Trophoblast cell (in vitro differentiated cells and primary cell): ENCODE results near the gene PTGER2.

Source experiments
- DNase-seq, 2 donors: peaks; one replicate each; pipeline ENCODE4 v3.0.0-alpha.2; 2016
- H2AFZ ChIP-seq: 2 replicates; pipeline ENCODE4 v1.6.1; 2013; ENCODE audit warnings: low read length, moderate library complexity, mild to moderate bottlenecking; ENCODE audit not compliant: insufficient read depth, poor library complexity
- H2AK5ac ChIP-seq: 2 replicates; pipeline ENCODE4 v1.6.1; 2013; ENCODE audit warnings: mild to moderate bottlenecking, low read length
- H2BK120ac ChIP-seq: 2 replicates; pipeline ENCODE4 v1.6.1; 2013; ENCODE audit warnings: low read length, mild to moderate bottlenecking, moderate library complexity; ENCODE audit not compliant: insufficient read depth, poor library complexity
- H2BK12ac ChIP-seq: 2 replicates; pipeline ENCODE4 v1.6.1; 2013; ENCODE audit warnings: mild to moderate bottlenecking, low read length, moderate library complexity
- H2BK5ac ChIP-seq: 2 replicates; pipeline ENCODE4 v1.6.1; 2013; ENCODE audit warnings: low read length, low read depth, moderate library complexity, mild to moderate bottlenecking; ENCODE audit not compliant: poor library complexity
- H3K14ac ChIP-seq: 2 replicates; pipeline ENCODE4 v1.6.1; 2013; ENCODE audit warnings: mild to moderate bottlenecking, low read length
- H3K18ac ChIP-seq: 2 replicates; pipeline ENCODE4 v1.6.1; 2013; ENCODE audit warnings: mild to moderate bottlenecking, low read length
- H3K23ac ChIP-seq: 2 replicates; pipeline ENCODE4 v1.6.1; 2013; ENCODE audit warnings: low read length
- H3K27ac ChIP-seq: 2 replicates; pipeline ENCODE4 v1.5.1; 2013; ENCODE audit warnings: low read depth, mild to moderate bottlenecking, inconsistent platforms, low read length, moderate library complexity
- H3K27me3 ChIP-seq: 2 replicates; pipeline ENCODE4 v1.6.1; 2013; ENCODE audit warnings: inconsistent platforms, mild to moderate bottlenecking, low read length, moderate library complexity; ENCODE audit not compliant: insufficient read depth
- H3K36me3 ChIP-seq, 2 experiments: 1 replicate in 1 of 2; 2 replicates in 1 of 2; pipeline ENCODE4 v1.6.1; 2013; ENCODE audit warnings: low read length in 2 of 2, mild to moderate bottlenecking in 2 of 2, moderate library complexity in 1 of 2; ENCODE audit not compliant: insufficient read depth in 2 of 2, control insufficient read depth in 1 of 2
- H3K4ac ChIP-seq: 2 replicates; pipeline ENCODE4 v1.6.1; 2013; ENCODE audit warnings: low read depth, mild to moderate bottlenecking, low read length, moderate library complexity
- H3K4me1 ChIP-seq, 2 experiments: 1 replicate in 1 of 2; 2 replicates in 1 of 2; pipeline ENCODE4 v1.6.1; 2013; ENCODE audit warnings: low read length in 2 of 2, mild to moderate bottlenecking in 2 of 2, moderate library complexity in 1 of 2; ENCODE audit not compliant: insufficient read depth in 2 of 2, control insufficient read depth in 1 of 2
- H3K4me2 ChIP-seq: 2 replicates; pipeline ENCODE4 v1.6.1; 2013; ENCODE audit warnings: inconsistent platforms, mild to moderate bottlenecking, low read length, moderate library complexity
- H3K4me3 ChIP-seq: 2 replicates; pipeline ENCODE4 v1.5.1; 2013; ENCODE audit warnings: mild to moderate bottlenecking, low read depth, low read length, inconsistent platforms
- H3K79me1 ChIP-seq: one replicate; pipeline ENCODE4 v1.6.1; 2013; ENCODE audit warnings: low read length
- H3K79me2 ChIP-seq: 2 replicates; pipeline ENCODE4 v1.6.1; 2013; ENCODE audit warnings: low read length, mild to moderate bottlenecking; ENCODE audit not compliant: control insufficient read depth, insufficient read depth, poor library complexity
- H3K9ac ChIP-seq: 2 replicates; pipeline ENCODE4 v1.6.1; 2013; ENCODE audit warnings: mild to moderate bottlenecking, low read length
- H3K9me3 ChIP-seq: 2 replicates; pipeline ENCODE4 v1.6.1; 2013; ENCODE audit warnings: low read depth, mild to moderate bottlenecking, control low read depth, inconsistent platforms, low read length; ENCODE audit not compliant: insufficient read depth
- H4K12ac ChIP-seq: 2 replicates; pipeline ENCODE4 v1.6.1; 2013; ENCODE audit warnings: low read depth, mild to moderate bottlenecking, low read length, moderate library complexity
- H4K8ac ChIP-seq: 2 replicates; pipeline ENCODE4 v1.6.1; 2013; ENCODE audit warnings: low read depth, mild to moderate bottlenecking, low read length, moderate library complexity
- H4K91ac ChIP-seq: one replicate; pipeline ENCODE4 v1.6.1; 2013; ENCODE audit warnings: low read depth, mild to moderate bottlenecking, low read length, moderate library complexity
- WGBS: extraction: QIAGEN DNeasy Blood & Tissue Kit; methylation state at CpG from one replicate; pipeline ENCODE4 v1.1.7; 2013; ENCODE audit warnings: missing lambda C conversion rate; ENCODE audit not compliant: insufficient read length, insufficient coverage; ENCODE audit errors: extremely low coverage; 5-methylcytosine and 5-hydroxymethylcytosine counted together

PTGER2 gene

DNA sequence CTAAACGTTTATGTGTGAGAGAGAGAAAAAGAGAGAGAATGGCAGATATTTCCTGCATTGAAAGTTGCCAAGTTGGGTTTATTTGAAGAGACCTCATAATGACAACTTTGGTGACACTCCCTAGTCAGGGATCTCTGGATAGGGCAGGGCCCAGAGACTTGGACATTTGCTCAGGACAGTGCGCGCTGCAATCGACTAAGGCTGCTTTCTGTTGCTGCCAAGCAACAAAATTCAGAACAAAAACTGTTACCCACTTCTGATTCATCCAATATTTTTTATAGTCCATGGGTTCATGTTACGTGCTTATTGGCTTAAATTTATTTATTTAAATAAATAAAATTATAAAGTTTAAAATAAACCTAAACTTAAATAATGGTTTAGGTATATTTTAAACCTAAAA, 34.2 kb downstream of the PTGER2 start:
- Histone ChIP-seq H2BK12ac (no peak overlapping the region), H3K36me3 (no peaks in the 10 kb centered on the region), H3K79me1 (no peaks in the 10 kb centered on the region), H3K23ac (no peak overlapping the region), H3K27ac (no peak overlapping the region), H2AFZ (no peak overlapping the region), H4K91ac (no peak overlapping the region), H3K27me3 (no peaks in the 10 kb centered on the region), H3K79me2 (no peaks in the 10 kb centered on the region), H2BK120ac (no peak overlapping the region), H2BK5ac (no peak overlapping the region), H3K14ac (no peak overlapping the region), H3K18ac (no peak overlapping the region), H3K9ac (no peak overlapping the region), H4K12ac (no peak overlapping the region), H4K8ac (no peak overlapping the region), H3K4ac (no peak overlapping the region), H3K9me3 (no peaks in the 10 kb centered on the region), H3K4me1 (no peaks in the 10 kb centered on the region), H3K4me3 (no peak overlapping the region), H2AK5ac (no peak overlapping the region), H3K4me2 (no peak overlapping the region)
- DNase-seq, result no peak
- WGBS, result no CpG with 5 or more reads among the region's 5 CpGs

DNA sequence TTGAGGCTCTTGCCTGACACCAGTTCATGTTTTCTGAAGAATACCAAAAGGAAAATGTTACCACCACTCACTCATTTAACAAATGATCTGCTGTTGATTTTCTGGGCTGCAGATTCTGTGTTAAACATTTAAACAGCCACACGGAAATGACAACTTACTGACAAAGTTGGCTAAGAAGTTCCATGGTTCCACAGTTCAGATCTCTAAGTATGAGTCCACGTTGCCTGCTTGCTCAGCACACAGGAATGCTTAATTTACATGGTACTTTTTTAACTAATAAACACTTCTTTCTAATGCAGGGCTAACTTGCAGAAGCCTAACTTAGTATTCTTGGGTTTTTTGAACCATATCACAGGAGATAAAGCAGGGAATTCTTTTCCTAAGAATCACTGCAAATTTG, 34.7 kb downstream of the PTGER2 start:
- no peak overlapping the region for H2AFZ ChIP-seq
- H2AK5ac ChIP-seq, result no peak overlapping the region
- H3K23ac ChIP-seq, result no peak overlapping the region
- H4K12ac ChIP-seq, result no peak overlapping the region
- H3K27me3 ChIP-seq, result no peaks in the 10 kb centered on the region
- no peaks in the 10 kb centered on the region for H3K79me2 ChIP-seq
- H3K14ac ChIP-seq, result no peak overlapping the region
- H3K36me3 ChIP-seq, result no peaks in the 10 kb centered on the region
- H2BK5ac ChIP-seq, result no peak overlapping the region
- H3K4ac ChIP-seq, result no peak overlapping the region
- H2BK12ac ChIP-seq, result no peak overlapping the region
- H4K8ac ChIP-seq, result no peak overlapping the region
- H2BK120ac ChIP-seq, result no peak overlapping the region
- no peak overlapping the region for H3K4me2 ChIP-seq
- H3K9ac ChIP-seq, result no peak overlapping the region
- no peak overlapping the region for H3K18ac ChIP-seq
- peak in 1 of 2 donors; percentile 17 for DNase-seq
- H3K9me3 ChIP-seq, result no peaks in the 10 kb centered on the region
- H4K91ac ChIP-seq, result no peak overlapping the region
- H3K4me1 ChIP-seq, result no peaks in the 10 kb centered on the region
- H3K27ac ChIP-seq, result no peak overlapping the region
- H3K79me1 ChIP-seq, result no peaks in the 10 kb centered on the region
- no CpG with 5 or more reads among the region's 2 CpGs for WGBS
- H3K4me3 ChIP-seq, result no peak overlapping the region

DNA sequence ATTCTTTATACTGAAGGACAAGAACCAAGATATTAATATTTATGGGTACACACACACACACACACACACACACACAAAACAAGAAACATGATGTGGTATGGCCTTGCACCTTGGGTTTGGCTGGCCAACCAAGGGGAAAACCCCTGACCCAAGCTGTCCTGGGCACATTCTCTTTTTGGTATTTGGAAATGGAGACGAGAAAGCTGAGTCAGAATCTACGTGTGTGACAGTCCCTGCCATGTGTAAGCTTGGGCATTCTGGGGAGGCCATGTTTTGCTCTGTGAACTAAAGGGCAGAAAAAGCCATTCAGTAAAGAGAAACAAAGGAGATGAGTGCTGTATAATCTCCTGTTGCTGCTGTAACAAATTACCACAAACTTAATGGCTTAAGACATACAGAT, 35.6 kb downstream of the PTGER2 start:
- H3K18ac ChIP-seq, result no peak overlapping the region
- WGBS, result no CpG with 5 or more reads among the region's 2 CpGs
- no peak overlapping the region for H2BK5ac ChIP-seq
- no peak overlapping the region for H3K4me2 ChIP-seq
- no peaks in the 10 kb centered on the region for H3K36me3 ChIP-seq
- H3K4me1 ChIP-seq, result no peaks in the 10 kb centered on the region
- no peak overlapping the region for H4K91ac ChIP-seq
- no peak overlapping the region for H2AFZ ChIP-seq
- H3K79me1 ChIP-seq, result no peaks in the 10 kb centered on the region
- peak in 1 of 2 donors; percentile 20 for DNase-seq
- no peak overlapping the region for H3K4me3 ChIP-seq
- no peaks in the 10 kb centered on the region for H3K79me2 ChIP-seq
- no peak overlapping the region for H4K12ac ChIP-seq
- no peak overlapping the region for H3K27ac ChIP-seq
- H4K8ac ChIP-seq, result no peak overlapping the region
- no peaks in the 10 kb centered on the region for H3K9me3 ChIP-seq
- no peak overlapping the region for H3K14ac ChIP-seq
- no peak overlapping the region for H3K4ac ChIP-seq
- H3K27me3 ChIP-seq, result no peaks in the 10 kb centered on the region
- H2AK5ac ChIP-seq, result no peak overlapping the region
- no peak overlapping the region for H2BK120ac ChIP-seq
- H3K23ac ChIP-seq, result no peak overlapping the region
- no peak overlapping the region for H3K9ac ChIP-seq
- H2BK12ac ChIP-seq, result no peak overlapping the region

DNA sequence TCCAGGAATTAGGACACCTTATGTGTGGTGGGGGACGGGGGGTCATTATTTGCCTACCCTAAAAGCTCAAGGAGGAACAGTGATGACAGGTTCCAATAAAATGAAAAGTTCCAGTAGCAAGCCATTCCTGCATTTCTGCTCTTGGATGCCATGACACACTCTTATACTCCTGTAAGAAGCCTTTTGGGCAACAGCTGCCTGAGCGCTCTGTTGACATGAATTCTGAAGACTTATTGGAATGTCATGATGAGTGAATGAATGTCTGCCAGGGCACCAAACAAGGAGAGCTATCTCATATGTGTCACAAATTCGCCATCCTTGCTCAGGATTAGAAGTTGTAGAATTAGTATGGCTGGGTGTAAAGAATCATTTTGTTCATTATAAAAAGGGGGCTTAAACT, 36.3 kb downstream of the PTGER2 start:
- H3K4ac ChIP-seq, result no peak overlapping the region
- H3K9me3 ChIP-seq, result no peaks in the 10 kb centered on the region
- DNase-seq, result no peak
- no peak overlapping the region for H4K12ac ChIP-seq
- no peak overlapping the region for H2AFZ ChIP-seq
- H3K14ac ChIP-seq, result no peak overlapping the region
- no peak overlapping the region for H4K91ac ChIP-seq
- H2AK5ac ChIP-seq, result no peak overlapping the region
- H3K4me2 ChIP-seq, result no peak overlapping the region
- H2BK5ac ChIP-seq, result no peak overlapping the region
- H3K23ac ChIP-seq, result no peak overlapping the region
- H3K27me3 ChIP-seq, result no peaks in the 10 kb centered on the region
- no peaks in the 10 kb centered on the region for H3K4me1 ChIP-seq
- H3K4me3 ChIP-seq, result no peak overlapping the region
- H4K8ac ChIP-seq, result no peak overlapping the region
- H3K27ac ChIP-seq, result no peak overlapping the region
- H3K9ac ChIP-seq, result no peak overlapping the region
- no peaks in the 10 kb centered on the region for H3K36me3 ChIP-seq
- no peak overlapping the region for H3K18ac ChIP-seq
- H2BK120ac ChIP-seq, result no peak overlapping the region
- no peak overlapping the region for H2BK12ac ChIP-seq
- no CpG with 5 or more reads among the region's 3 CpGs for WGBS
- H3K79me1 ChIP-seq, result no peaks in the 10 kb centered on the region
- no peaks in the 10 kb centered on the region for H3K79me2 ChIP-seq
